WTC11 (cell line): Measurements from ENCODE around the gene GLTPD2. TPM values are rescaled to one million over a fixed set of nuclear protein-coding genes. Genes with fewer than 3 reads are reported as not detected.

ENCODE experiments used
- ATAC-seq: fragments of 200-7000 bp; cut with Tn5 transposase; 2 replicates; pipeline ENCODE4 v1.10.0; 2021; ENCODE audit warnings: mild to moderate bottlenecking, moderate library complexity
- CTCF ChIA-PET: fragments of 300-600 bp; sonication (Branson Sonifier 250); formaldehyde crosslinking; loops from one replicate; lab custom pipeline; 2021; ENCODE audit warnings: antibody characterized with exemption; lab: Charles Lee
- POLR2A ChIA-PET: fragments of 350-600 bp; sonication (Branson Sonifier 250); formaldehyde crosslinking; loops from one replicate; lab custom pipeline; 2021; ENCODE audit warnings: antibody characterized with exemption; lab: Charles Lee
- DNase-seq: peaks from one replicate; pipeline ENCODE4 v3.0.0; 2021; ENCODE audit warnings: low spot score
- H3K27ac Mint-ChIP-seq: 2 replicates; pipeline ENCODE4 v1.8.0; 2021; ENCODE audit warnings: mixed read lengths
- H3K27me3 Mint-ChIP-seq: 2 replicates; pipeline ENCODE4 v1.8.0; 2021; ENCODE audit warnings: low read depth, mild to moderate bottlenecking, moderate library complexity, mixed read lengths
- H3K36me3 Mint-ChIP-seq: 2 replicates; pipeline ENCODE4 v1.8.0; 2021; ENCODE audit warnings: mixed read lengths
- H3K4me1 Mint-ChIP-seq: 2 replicates; pipeline ENCODE4 v1.8.0; 2022; ENCODE audit warnings: mixed read lengths
- H3K4me3 Mint-ChIP-seq: 2 replicates; pipeline ENCODE4 v1.8.0; 2021; ENCODE audit warnings: mild to moderate bottlenecking, moderate library complexity, mixed read lengths
- H3K9me3 Mint-ChIP-seq: 2 replicates; pipeline ENCODE4 v1.8.0; 2021; ENCODE audit warnings: mixed read lengths
- ATF2 ChIP-seq: sonication (generic); formaldehyde crosslinking; IDR thresholded peaks from 2 replicates; pipeline ENCODE4 v1.8.1; 2022; ENCODE audit warnings: low read depth, missing genetic modification reagents, borderline replicate concordance
- ATF3 ChIP-seq: sonication (generic); formaldehyde crosslinking; conservative IDR thresholded peaks from 2 replicates; pipeline ENCODE4 v1.8.1; 2022; ENCODE audit warnings: mild to moderate bottlenecking, missing genetic modification reagents
- CDX4 ChIP-seq: fragments of 250-450 bp; sonication (Bioruptor Pico); IDR thresholded peaks from 2 replicates; pipeline ENCODE4 v1.9.0; 2021; ENCODE audit warnings: moderate library complexity, mild to moderate bottlenecking, inconsistent platforms, borderline replicate concordance
- CREM ChIP-seq: sonication (generic); formaldehyde crosslinking; IDR thresholded peaks from 2 replicates; pipeline ENCODE4 v1.8.1; 2022; ENCODE audit warnings: mild to moderate bottlenecking, missing genetic modification reagents, moderate library complexity
- ETV6 ChIP-seq: sonication (generic); formaldehyde crosslinking; IDR thresholded peaks from 2 replicates; pipeline ENCODE4 v1.8.1; 2022; ENCODE audit warnings: mild to moderate bottlenecking, missing genetic modification reagents
- FOXJ3 ChIP-seq: sonication (generic); formaldehyde crosslinking; IDR thresholded peaks from 2 replicates; pipeline ENCODE4 v1.9.0; 2021; ENCODE audit warnings: missing genetic modification reagents, mild to moderate bottlenecking, borderline replicate concordance
- JAZF1 ChIP-seq: fragments of 250-450 bp; sonication (Bioruptor Pico); IDR thresholded peaks from 2 replicates; pipeline ENCODE4 v1.9.0; 2021; ENCODE audit warnings: moderate library complexity, mild to moderate bottlenecking, inconsistent platforms
- JUN ChIP-seq: sonication (generic); formaldehyde crosslinking; IDR thresholded peaks from 2 replicates; pipeline ENCODE4 v1.8.0; 2023; ENCODE audit warnings: mild to moderate bottlenecking, missing genetic modification reagents
- MYBL2 ChIP-seq: sonication (generic); formaldehyde crosslinking; IDR thresholded peaks from 2 replicates; pipeline ENCODE4 v1.8.1; 2023; ENCODE audit warnings: mild to moderate bottlenecking, moderate library complexity, missing genetic modification reagents
- NFATC4 ChIP-seq: fragments of 250-450 bp; sonication (Bioruptor Pico); IDR thresholded peaks from 2 replicates; pipeline ENCODE4 v1.9.0; 2021; ENCODE audit warnings: mild to moderate bottlenecking
- NFE2L1 ChIP-seq: sonication (generic); formaldehyde crosslinking; IDR thresholded peaks from 2 replicates; pipeline ENCODE4 v1.8.1; 2023; ENCODE audit warnings: missing genetic modification reagents
- NFYB ChIP-seq: sonication (generic); formaldehyde crosslinking; conservative IDR thresholded peaks from 2 replicates; pipeline ENCODE4 v1.8.0; 2022; ENCODE audit warnings: low read depth, missing genetic modification reagents
- TEAD1 ChIP-seq: sonication (generic); formaldehyde crosslinking; IDR thresholded peaks from 2 replicates; pipeline ENCODE4 v1.8.0; 2022; ENCODE audit warnings: mild to moderate bottlenecking, missing genetic modification reagents
- ZBTB21 ChIP-seq: sonication (generic); formaldehyde crosslinking; IDR thresholded peaks from 2 replicates; pipeline ENCODE4 v1.8.1; 2023; ENCODE audit warnings: mild to moderate bottlenecking, missing genetic modification reagents, borderline replicate concordance
- ZNF263 ChIP-seq: sonication (generic); formaldehyde crosslinking; IDR thresholded peaks from 2 replicates; pipeline ENCODE4 v1.8.1; 2022; ENCODE audit warnings: low read depth, mild to moderate bottlenecking, moderate library complexity, missing genetic modification reagents
- ZNF425 ChIP-seq: fragments of 250-450 bp; sonication (Bioruptor Pico); conservative IDR thresholded peaks from 2 replicates; pipeline ENCODE4 v1.9.0; 2021; ENCODE audit warnings: mild to moderate bottlenecking
- total RNA-seq: library from RNA; stranded (reverse); gene quantifications from 3 replicates; pipeline ENCODE4 v1.2.3, GENCODE V29; 2021
- TF ChIP-seq, protein P1 (sequence below): sonication (generic); formaldehyde crosslinking; IDR thresholded peaks from 2 replicates; pipeline ENCODE4 v1.8.1; 2022; ENCODE audit warnings: mild to moderate bottlenecking, missing genetic modification reagents, moderate library complexity, borderline replicate concordance
- TF ChIP-seq, protein P2 (sequence below): fragments of 250-450 bp; sonication (Bioruptor Pico); IDR thresholded peaks from 2 replicates; pipeline ENCODE4 v1.9.0; 2021; ENCODE audit warnings: mild to moderate bottlenecking
- TF ChIP-seq, protein P3 (sequence below): sonication (generic); formaldehyde crosslinking; IDR thresholded peaks from 2 replicates; pipeline ENCODE4 v1.8.0; 2022; ENCODE audit warnings: mild to moderate bottlenecking, missing genetic modification reagents
- TF ChIP-seq, protein P4 (sequence below): fragments of 200-600 bp; IDR thresholded peaks from 2 replicates; pipeline ENCODE4 v1.8.0; 2022; ENCODE audit warnings: antibody characterized with exemption

The GLTPD2 gene
- total RNA-seq, 1 experiment from 2014 or later: not detected

- peak overlapping the region; percentile 36; the same call in 1 of the 2 replicates for H3K27ac Mint-ChIP-seq
- H3K4me1 Mint-ChIP-seq: peaks cover 10% of the 10 kb centered on the region
- ChIA-PET POLR2A (interaction anchor here (0.7 to 1.1 kb wide), 3 partner anchors 12 to 62 kb away, joined by 3 read pairs; partner anchors contain the start of gene PSMB6), CTCF (interaction anchor here (0.6 to 3.7 kb wide), 11 partner anchors 12 to 501 kb away, joined by 3 to 27 read pairs (median 3); partner anchors contain the start of genes ARRB2, C17orf107, GLTPD2 and MED11)
- H3K4me3 Mint-ChIP-seq: peak overlapping the region; percentile 89
- ATAC-seq (peak; percentile 3; the same call in 1 of the 2 replicates), DNase-seq (no peak)
- H3K27me3 Mint-ChIP-seq: peaks cover 4% of the 10 kb centered on the region; the same call in 1 of the 2 replicates
- H3K9me3 Mint-ChIP-seq: no peaks in the 10 kb centered on the region
- TF ChIP-seq ZBTB21 (CRISPR knock-in tag) (no peak), ZNF263 (CRISPR knock-in tag) (0 out of 2 replicates have a peak, but pooled peaks have one; percentile 15)
- H3K36me3 Mint-ChIP-seq: peaks cover 17% of the 10 kb centered on the region
Observed at GRCh38 chr17:4807605-4808377, 19.0 kb downstream of the GLTPD2 start.

GRCh38 chr17:4808378-4808767 lies 19.6 kb downstream of the GLTPD2 start:
- TF ChIP-seq, protein P1, sequence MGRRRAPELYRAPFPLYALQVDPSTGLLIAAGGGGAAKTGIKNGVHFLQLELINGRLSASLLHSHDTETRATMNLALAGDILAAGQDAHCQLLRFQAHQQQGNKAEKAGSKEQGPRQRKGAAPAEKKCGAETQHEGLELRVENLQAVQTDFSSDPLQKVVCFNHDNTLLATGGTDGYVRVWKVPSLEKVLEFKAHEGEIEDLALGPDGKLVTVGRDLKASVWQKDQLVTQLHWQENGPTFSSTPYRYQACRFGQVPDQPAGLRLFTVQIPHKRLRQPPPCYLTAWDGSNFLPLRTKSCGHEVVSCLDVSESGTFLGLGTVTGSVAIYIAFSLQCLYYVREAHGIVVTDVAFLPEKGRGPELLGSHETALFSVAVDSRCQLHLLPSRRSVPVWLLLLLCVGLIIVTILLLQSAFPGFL (CRISPR knock-in tag): no peak
- TF ChIP-seq, protein P2, sequence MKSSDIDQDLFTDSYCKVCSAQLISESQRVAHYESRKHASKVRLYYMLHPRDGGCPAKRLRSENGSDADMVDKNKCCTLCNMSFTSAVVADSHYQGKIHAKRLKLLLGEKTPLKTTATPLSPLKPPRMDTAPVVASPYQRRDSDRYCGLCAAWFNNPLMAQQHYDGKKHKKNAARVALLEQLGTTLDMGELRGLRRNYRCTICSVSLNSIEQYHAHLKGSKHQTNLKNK (CRISPR knock-in tag): no peak
- TF ChIP-seq NFATC4 (CRISPR knock-in tag) (no peak), ETV6 (no peak), ZNF425 (no peak), ATF3 (CRISPR knock-in tag) (no peak), NFYB (CRISPR knock-in tag) (no peak), MYBL2 (CRISPR knock-in tag) (no peak), CDX4 (CRISPR knock-in tag) (no peak), TEAD1 (no peak), JAZF1 (CRISPR knock-in tag) (no peak), CREM (CRISPR knock-in tag) (no peak), JUN (no peak), NFE2L1 (CRISPR knock-in tag) (no peak), ATF2 (no peak), FOXJ3 (CRISPR knock-in tag) (no peak)
- TF ChIP-seq, protein P3, sequence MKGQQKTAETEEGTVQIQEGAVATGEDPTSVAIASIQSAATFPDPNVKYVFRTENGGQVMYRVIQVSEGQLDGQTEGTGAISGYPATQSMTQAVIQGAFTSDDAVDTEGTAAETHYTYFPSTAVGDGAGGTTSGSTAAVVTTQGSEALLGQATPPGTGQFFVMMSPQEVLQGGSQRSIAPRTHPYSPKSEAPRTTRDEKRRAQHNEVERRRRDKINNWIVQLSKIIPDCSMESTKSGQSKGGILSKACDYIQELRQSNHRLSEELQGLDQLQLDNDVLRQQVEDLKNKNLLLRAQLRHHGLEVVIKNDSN (CRISPR knock-in tag): no peak
- TF ChIP-seq, protein P4, sequence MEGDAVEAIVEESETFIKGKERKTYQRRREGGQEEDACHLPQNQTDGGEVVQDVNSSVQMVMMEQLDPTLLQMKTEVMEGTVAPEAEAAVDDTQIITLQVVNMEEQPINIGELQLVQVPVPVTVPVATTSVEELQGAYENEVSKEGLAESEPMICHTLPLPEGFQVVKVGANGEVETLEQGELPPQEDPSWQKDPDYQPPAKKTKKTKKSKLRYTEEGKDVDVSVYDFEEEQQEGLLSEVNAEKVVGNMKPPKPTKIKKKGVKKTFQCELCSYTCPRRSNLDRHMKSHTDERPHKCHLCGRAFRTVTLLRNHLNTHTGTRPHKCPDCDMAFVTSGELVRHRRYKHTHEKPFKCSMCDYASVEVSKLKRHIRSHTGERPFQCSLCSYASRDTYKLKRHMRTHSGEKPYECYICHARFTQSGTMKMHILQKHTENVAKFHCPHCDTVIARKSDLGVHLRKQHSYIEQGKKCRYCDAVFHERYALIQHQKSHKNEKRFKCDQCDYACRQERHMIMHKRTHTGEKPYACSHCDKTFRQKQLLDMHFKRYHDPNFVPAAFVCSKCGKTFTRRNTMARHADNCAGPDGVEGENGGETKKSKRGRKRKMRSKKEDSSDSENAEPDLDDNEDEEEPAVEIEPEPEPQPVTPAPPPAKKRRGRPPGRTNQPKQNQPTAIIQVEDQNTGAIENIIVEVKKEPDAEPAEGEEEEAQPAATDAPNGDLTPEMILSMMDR: no peak
- Mint-ChIP-seq H3K4me3 (peak overlapping the region; percentile 89), H3K4me1 (peaks cover 10% of the 10 kb centered on the region), H3K27ac (no peak overlapping the region), H3K9me3 (no peaks in the 10 kb centered on the region), H3K27me3 (peaks cover 4% of the 10 kb centered on the region; the same call in 1 of the 2 replicates), H3K36me3 (peaks cover 17% of the 10 kb centered on the region)
- DNase-seq (no peak), ATAC-seq (no peak)
- ChIA-PET POLR2A (interaction anchor here (1.1 kb wide), 1 partner anchor 61 kb away, joined by 3 read pairs; no protein-coding TSS in a partner anchor), CTCF (interaction anchor here (1.0 to 3.7 kb wide), 3 partner anchors 13 to 91 kb away, joined by 3 to 27 read pairs (median 3); partner anchors contain the start of genes C17orf107, GLTPD2 and PSMB6)
